T47D (cell line): ENCODE data around the gene GPR17.

Experiments
- DNase-seq, 2 experiments: peaks; one replicate each; pipeline versions ENCODE4 v3.0.0 to v3.0.0-alpha.2; 2011 to 2012; ENCODE audit warnings: low read depth in 1 of 2, low spot score in 1 of 2
- JUND ChIP-seq: IDR thresholded peaks from 2 replicates; pipeline ENCODE4 v1.6.1; 2012; ENCODE audit warnings: low read depth
- in situ Hi-C: cut with HindIII; loops from 2 replicates; pipeline ENCODE4 v1.10.0; 2016; ENCODE audit warnings: low sequenced_read_pairs, low pct_unique_long_range_greater_than_20kb

The GPR17 gene

DNA sequence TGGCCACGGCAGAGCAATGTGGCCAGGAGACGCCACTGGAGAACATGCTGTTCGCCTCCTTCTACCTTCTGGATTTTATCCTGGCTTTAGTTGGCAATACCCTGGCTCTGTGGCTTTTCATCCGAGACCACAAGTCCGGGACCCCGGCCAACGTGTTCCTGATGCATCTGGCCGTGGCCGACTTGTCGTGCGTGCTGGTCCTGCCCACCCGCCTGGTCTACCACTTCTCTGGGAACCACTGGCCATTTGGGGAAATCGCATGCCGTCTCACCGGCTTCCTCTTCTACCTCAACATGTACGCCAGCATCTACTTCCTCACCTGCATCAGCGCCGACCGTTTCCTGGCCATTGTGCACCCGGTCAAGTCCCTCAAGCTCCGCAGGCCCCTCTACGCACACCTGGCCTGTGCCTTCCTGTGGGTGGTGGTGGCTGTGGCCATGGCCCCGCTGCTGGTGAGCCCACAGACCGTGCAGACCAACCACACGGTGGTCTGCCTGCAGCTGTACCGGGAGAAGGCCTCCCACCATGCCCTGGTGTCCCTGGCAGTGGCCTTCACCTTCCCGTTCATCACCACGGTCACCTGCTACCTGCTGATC lies 4.9 kb downstream of the GPR17 start:
- TF ChIP-seq JUND, result no peak
- in situ Hi-C loops, result no loop called here
- DNase-seq, result no peak

DNA sequence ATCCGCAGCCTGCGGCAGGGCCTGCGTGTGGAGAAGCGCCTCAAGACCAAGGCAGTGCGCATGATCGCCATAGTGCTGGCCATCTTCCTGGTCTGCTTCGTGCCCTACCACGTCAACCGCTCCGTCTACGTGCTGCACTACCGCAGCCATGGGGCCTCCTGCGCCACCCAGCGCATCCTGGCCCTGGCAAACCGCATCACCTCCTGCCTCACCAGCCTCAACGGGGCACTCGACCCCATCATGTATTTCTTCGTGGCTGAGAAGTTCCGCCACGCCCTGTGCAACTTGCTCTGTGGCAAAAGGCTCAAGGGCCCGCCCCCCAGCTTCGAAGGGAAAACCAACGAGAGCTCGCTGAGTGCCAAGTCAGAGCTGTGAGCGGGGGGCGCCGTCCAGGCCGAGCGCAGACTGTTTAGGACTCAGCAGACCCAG lies 5.4 kb downstream of the GPR17 start:
- DNase-seq, result no peak
- in situ Hi-C loops, result no loop called here
- no peak for TF ChIP-seq JUND

DNA sequence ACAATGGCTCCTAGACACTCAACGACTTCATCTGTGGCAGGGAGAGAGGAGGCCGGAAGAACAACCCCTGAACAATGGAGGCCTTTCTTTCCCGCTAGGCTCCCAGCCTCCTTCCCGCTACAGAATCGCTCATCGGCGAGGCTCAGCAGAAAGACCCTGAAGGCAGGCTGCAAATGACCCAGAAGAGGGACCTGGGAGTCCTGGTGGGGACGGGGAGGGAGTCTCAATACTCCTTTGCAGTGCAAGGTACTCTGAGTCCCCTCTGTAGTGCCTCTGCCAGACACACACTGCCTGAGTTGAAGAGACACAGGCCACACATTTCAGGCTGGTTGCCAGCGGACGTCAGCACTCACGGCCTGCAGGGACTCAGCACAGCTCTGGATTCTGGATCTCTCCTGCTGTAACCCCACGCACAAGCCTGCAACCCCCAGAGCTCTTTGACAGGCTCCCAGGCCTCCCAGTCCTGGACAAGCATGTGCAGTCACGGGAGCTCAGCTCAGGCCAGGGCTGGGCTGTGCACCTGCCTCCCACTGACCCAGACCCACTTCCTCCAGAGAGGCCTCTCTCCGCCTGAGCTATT lies 6.1 kb downstream of the GPR17 start:
- in situ Hi-C loops, result no loop called here
- DNase-seq, result no peak
- no peak for TF ChIP-seq JUND

DNA sequence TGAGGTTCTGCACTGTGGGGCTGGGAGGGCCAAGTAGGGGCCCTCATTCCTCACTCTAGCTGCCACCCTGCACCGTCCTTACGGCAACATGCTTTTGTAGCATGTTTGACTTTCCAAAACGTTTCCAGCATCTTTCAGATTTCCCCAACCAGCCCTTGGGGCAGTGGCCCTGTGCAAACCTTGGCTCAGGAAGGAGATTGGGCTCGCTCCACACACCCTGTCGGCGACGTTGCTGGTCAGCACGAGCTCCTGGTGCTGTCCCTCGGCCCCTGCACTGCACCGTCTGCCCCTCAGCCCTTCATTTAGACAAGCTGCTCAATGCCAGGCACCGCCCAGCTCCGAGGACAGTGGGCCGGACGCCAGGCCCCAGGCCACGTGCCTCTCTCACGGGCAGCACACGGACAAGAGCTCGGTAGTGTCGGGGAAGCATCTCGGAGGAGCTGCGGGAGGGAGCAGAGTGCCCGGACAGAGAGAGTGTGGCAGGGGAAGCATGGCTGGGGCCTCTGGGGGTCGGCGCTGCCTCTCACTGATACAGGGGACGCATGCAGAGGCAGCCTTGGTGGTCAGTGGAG lies 6.9 kb downstream of the GPR17 start:
- in situ Hi-C loops, result no loop called here
- no peak for TF ChIP-seq JUND
- no peak for DNase-seq

DNA sequence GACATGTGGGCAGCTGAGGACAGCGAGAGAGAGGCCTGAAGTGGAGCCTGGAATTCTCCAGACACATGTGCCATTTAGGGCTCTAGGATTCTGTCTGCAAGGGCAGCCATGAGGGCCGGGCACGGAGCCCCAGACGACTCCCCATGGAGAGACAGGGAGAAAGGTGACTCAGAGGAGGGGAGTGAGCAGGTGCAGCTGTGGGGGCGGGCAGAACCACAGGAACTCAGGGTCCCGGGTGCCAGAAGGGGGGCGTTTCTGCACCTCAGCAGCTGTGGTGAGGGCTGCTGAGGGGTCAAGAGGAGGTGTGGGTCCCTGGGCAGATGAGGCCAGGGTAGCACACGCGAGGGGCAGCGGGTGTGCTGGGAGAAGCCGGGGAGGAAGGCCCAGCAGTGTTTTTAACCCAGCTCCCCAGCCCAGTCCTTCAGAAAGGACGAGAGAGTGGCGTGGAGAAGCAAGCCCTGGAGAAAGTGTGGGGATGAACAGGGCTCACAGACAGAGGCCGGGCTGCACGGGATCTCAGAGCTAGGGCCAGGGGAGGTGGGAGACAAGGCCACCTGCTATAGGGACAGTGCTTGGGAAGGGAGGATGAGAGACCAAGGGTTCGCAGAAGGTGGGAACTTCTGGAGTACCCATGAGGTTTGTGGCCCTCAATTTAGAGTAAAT lies 7.6 kb downstream of the GPR17 start:
- DNase-seq, result no peak
- in situ Hi-C loops, result no loop called here
- TF ChIP-seq JUND, result no peak

DNA sequence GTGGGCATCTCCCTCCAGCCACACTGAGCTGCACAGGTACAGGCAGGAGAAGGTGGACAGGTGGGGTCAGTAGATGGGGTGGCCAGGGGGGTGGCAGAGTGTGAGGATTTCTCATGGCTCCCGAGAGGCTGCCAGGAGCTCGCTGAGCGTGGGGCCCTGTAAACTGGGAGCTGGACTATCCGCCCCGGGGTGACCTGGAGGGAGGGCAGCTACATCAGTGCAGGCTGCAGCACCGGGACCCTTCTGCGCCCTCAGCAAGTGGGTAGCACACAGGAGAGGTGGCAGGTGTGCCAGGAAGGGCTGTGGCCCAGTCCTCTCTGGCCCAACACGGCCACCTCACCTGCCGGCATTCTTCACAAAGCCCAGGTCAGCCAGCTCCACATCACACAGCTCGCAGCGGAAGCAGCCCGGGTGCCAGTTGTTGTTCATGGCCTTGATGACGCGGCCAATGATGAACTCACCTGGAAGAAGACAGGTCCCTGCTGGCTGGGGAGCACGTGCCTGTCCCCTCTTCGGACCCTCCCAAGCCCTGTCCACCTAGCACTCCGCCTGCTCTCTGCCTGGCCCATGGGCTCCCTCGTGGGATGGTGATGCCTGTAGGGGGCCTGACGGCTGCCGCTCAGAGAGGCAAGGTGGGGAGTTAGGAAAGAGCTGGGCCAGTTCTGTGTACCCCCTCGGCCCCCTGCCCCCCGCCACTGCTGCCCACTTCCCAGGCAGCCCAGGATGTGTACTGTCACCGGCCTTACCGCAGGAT lies 8.3 kb downstream of the GPR17 start:
- in situ Hi-C loops, result no loop called here
- DNase-seq, result no peak
- no peak for TF ChIP-seq JUND

DNA sequence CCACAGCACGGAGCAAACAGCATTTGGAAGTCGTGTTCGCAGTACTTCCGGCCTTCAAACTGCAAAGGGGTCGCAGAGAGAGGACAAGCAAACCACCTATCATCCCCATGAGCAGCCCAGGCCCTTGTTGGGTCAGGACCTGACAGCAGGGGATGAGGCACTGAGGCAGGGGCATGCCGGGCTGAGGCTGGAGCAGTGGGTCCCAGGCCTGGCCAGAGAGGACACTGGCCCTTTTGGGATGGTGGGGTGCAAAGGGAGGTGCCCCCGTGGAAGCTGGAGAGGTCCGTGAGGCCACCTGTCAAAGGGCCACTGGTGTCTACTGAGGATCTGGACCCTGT lies 8.9 kb downstream of the GPR17 start:
- TF ChIP-seq JUND, result no peak
- no peak for DNase-seq
- in situ Hi-C loops, result no loop called here

DNA sequence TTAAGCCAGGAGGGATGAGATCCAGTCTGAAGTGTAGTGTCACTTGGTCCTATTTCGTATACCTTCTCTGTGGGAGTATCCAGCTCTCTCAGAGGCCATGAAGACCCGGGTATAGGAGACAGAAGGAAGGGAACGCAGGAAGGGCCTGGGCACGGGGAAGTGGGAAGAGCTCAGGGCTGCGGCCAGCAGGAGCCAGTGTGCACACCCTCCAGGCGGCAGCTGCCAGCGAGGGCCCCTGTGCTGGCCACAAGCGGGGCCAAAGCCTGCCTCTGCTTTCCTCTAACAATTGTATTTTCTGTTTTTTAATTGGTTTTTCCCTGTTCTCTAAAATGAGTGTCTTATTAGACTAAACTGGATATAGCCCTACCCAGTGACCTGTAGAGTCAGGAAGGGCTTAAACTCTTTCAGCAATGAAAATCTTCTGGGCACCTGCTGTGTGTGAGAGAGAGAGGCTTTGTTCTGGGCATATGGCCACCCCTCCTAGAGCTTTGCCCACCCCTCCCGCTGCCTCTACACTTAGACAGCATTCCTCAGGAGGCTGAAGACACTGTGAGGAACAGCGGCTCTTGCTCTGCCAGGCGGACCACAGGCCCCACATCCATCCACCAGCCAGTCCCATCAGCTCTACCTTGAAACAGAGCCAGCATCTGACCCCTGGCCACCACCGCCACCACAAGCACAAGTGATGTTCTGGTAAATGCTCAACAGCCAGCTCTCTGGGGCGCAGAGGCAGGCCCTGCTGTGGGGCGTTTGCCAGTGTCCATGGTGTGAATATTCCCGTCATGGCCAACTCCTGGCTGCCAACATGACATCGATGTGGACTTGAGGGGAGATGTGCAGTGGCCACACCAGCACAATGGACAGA lies 9.5 kb downstream of the GPR17 start:
- in situ Hi-C loops, result no loop called here
- no peak for DNase-seq
- TF ChIP-seq JUND, result no peak

DNA sequence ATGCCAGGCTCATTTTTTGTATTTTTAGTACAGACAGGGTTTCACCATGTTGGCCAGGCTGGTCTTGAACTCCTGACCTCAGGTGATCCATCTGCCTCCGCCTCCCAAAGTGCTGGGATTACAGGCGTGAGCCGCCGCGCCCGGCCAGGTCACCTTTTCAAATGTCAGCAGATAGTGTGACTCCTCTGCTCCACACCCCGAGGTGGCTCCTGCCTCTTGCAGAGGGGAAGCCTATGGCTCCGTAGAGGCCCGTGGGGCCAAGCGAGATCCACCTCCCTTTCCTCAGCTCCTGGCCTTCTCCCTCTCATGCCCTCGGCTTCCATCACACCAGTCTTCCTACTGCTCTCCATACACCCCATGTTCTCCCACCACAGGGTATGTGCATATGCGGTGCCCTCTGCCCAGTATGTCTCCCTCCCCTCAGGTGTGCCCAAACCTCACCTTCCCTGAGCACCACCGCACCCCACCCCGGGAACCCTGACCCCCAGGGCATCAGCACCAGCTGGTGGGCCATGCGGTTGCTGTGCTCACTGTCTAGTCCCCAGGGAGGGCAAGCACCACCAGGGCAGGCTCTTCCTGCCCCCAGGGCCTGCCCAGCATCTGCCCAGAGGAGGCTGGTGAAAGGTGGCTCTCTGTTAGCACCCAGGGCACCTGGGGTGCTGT lies 10.7 kb downstream of the GPR17 start:
- in situ Hi-C loops, result no loop called here
- TF ChIP-seq JUND, result no peak
- no peak for DNase-seq

DNA sequence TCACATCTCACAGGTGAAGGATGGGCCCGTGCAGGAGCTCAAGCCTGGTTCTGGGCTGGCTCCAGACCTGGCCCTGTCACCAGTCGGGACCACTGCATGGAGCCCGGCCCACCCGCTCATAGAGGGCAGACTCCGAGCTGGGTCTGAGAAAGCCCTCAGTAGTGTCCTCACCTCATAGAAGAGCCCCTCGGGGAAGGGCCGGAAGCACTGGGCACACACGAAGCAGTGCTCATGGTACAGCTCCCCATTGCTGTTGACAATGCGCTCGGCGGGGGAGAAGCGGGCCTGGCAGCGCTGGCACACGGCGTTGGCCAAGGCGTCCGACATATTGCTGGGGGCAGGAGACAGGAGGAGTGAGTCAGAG lies 11.3 kb downstream of the GPR17 start:
- no peak for DNase-seq
- in situ Hi-C loops, result no loop called here
- no peak for TF ChIP-seq JUND

DNA sequence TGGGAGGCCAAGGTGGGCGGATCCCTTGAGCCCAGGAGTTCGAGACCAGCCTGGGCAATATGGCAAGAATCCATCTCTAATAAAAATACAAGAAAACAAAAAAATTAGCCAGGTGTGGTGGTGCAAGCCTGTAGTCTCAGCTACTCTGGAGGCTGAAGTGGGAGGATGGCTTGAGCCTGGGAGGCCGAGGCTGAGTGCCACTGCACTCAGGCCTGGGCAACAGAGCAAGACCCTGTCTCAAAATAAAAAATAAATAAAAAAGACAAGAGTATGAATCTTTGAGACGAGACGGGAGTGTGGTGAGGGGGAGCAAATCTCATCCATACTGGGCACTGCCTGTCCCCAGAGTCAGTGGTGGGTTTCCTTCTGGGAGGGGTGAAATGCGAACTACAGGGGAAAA lies 12.2 kb downstream of the GPR17 start:
- DNase-seq, result no peak
- no peak for TF ChIP-seq JUND
- in situ Hi-C loops, result no loop called here
